Endothelial cell (in vitro differentiated cells): Measurements from ENCODE around the gene QKI. TPM values are rescaled to one million over a fixed set of nuclear protein-coding genes. Genes with fewer than 3 reads are reported as not detected.
"Not testable (repeated sequence)": the region's sequence is repeated elsewhere in the genome, so short reads cannot be mapped to it uniquely, and the experiment has no call there.

ENCODE experiments used
- DNase-seq: peaks from one replicate; pipeline ENCODE4 v3.0.0; 2021; ENCODE audit warnings: low spot score
- H3K27ac Mint-ChIP-seq: one replicate; pipeline ENCODE4 v1.8.0; 2021; ENCODE audit warnings: mixed read lengths, inconsistent platforms; ENCODE audit not compliant: unreplicated experiment
- H3K27me3 Mint-ChIP-seq: one replicate; pipeline ENCODE4 v1.8.0; 2021; ENCODE audit warnings: mild to moderate bottlenecking, moderate library complexity, mixed read lengths, inconsistent platforms; ENCODE audit not compliant: unreplicated experiment
- H3K36me3 Mint-ChIP-seq: one replicate; pipeline ENCODE4 v1.8.0; 2021; ENCODE audit warnings: mild to moderate bottlenecking, low read depth, mixed read lengths, inconsistent platforms; ENCODE audit not compliant: unreplicated experiment
- H3K4me1 Mint-ChIP-seq: one replicate; pipeline ENCODE4 v1.8.0; 2021; ENCODE audit warnings: mild to moderate bottlenecking, mixed read lengths, inconsistent platforms; ENCODE audit not compliant: unreplicated experiment
- H3K4me3 Mint-ChIP-seq: one replicate; pipeline ENCODE4 v1.8.0; 2021; ENCODE audit warnings: mild to moderate bottlenecking, mixed read lengths, inconsistent platforms; ENCODE audit not compliant: unreplicated experiment
- H3K9me3 Mint-ChIP-seq: one replicate; pipeline ENCODE4 v1.8.0; 2021; ENCODE audit warnings: mixed read lengths, inconsistent platforms; ENCODE audit not compliant: unreplicated experiment
- CTCF ChIP-seq: fragments of 200-600 bp; sonication (generic); IDR thresholded peaks from one replicate; pipeline ENCODE4 v1.5.0; 2021; ENCODE audit warnings: antibody characterized with exemption; ENCODE audit not compliant: unreplicated experiment
- total RNA-seq: library from RNA; stranded (reverse); fragmentation: NEBNext Ultra II Directional; extraction: Animal tissue kit (Norgen Biotek cat#: 25700); gene quantifications from one replicate; pipeline ENCODE4 v1.2.1, GENCODE V29; 2021; ENCODE audit not compliant: unreplicated experiment

Gene QKI
- total RNA-seq, 1 donor from 2014 or later = 326 TPM

GRCh38 chr6:163376187-163376586 lies 38.3 kb upstream of the QKI start:
- Mint-ChIP-seq H3K36me3 (no peaks in the 10 kb centered on the region), H3K27ac (no peak overlapping the region), H3K27me3 (peaks cover 2% of the 10 kb centered on the region), H3K4me1 (peaks cover 3% of the 10 kb centered on the region), H3K9me3 (no peaks in the 10 kb centered on the region), H3K4me3 (no peak overlapping the region)
- no peak for TF ChIP-seq CTCF
- no peak for DNase-seq

- H3K36me3 Mint-ChIP-seq = no peaks in the 10 kb centered on the region
- H3K27me3 Mint-ChIP-seq = peaks cover 2% of the 10 kb centered on the region
- TF ChIP-seq CTCF = no peak
- DNase-seq = no peak
- no peak overlapping the region for H3K4me3 Mint-ChIP-seq
- H3K4me1 Mint-ChIP-seq = peaks cover 3% of the 10 kb centered on the region
- H3K9me3 Mint-ChIP-seq = no peaks in the 10 kb centered on the region
- no peak overlapping the region for H3K27ac Mint-ChIP-seq
Observed at GRCh38 chr6:163377561-163377960, 37.0 kb upstream of the QKI start.

- no peak for TF ChIP-seq CTCF
- H3K27me3 Mint-ChIP-seq = peaks cover 2% of the 10 kb centered on the region
- H3K4me1 Mint-ChIP-seq = peaks cover 3% of the 10 kb centered on the region
- DNase-seq = no peak
- no peak overlapping the region for H3K4me3 Mint-ChIP-seq
- peaks cover 5% of the 10 kb centered on the region for H3K36me3 Mint-ChIP-seq
- no peaks in the 10 kb centered on the region for H3K9me3 Mint-ChIP-seq
- H3K27ac Mint-ChIP-seq = no peak overlapping the region
Observed at GRCh38 chr6:163380216-163380615, 34.3 kb upstream of the QKI start.

- no peak for TF ChIP-seq CTCF
- Mint-ChIP-seq H3K4me3 (no peak overlapping the region), H3K27ac (no peak overlapping the region), H3K4me1 (peaks cover 5% of the 10 kb centered on the region), H3K36me3 (peaks cover 5% of the 10 kb centered on the region), H3K27me3 (peaks cover 2% of the 10 kb centered on the region), H3K9me3 (no peaks in the 10 kb centered on the region)
- DNase-seq = no peak
Observed at GRCh38 chr6:163381118-163381756, 33.3 kb upstream of the QKI start.

GRCh38 chr6:163383396-163383795 lies 31.1 kb upstream of the QKI start:
- H3K27me3 Mint-ChIP-seq, H3K9me3 Mint-ChIP-seq, DNase-seq, H3K27ac Mint-ChIP-seq, H3K36me3 Mint-ChIP-seq, H3K4me3 Mint-ChIP-seq: not testable (repeated sequence)
- peaks cover 25% of the 10 kb centered on the region for H3K4me1 Mint-ChIP-seq
